ENCODE measurements around the gene CFAP46. TPM values are rescaled to one million over a fixed set of nuclear protein-coding genes. Genes with fewer than 3 reads are reported as not detected.
A peak's percentile ranks its signal among the peaks of the same experiment; 100 is the strongest.
"Not testable (repeated sequence)": the region's sequence is repeated elsewhere in the genome, so short reads cannot be mapped to it uniquely, and the experiment has no call there.

The CFAP46 gene
- total RNA-seq, 1 donor from 2014 or later, result 0.94 TPM

DNA sequence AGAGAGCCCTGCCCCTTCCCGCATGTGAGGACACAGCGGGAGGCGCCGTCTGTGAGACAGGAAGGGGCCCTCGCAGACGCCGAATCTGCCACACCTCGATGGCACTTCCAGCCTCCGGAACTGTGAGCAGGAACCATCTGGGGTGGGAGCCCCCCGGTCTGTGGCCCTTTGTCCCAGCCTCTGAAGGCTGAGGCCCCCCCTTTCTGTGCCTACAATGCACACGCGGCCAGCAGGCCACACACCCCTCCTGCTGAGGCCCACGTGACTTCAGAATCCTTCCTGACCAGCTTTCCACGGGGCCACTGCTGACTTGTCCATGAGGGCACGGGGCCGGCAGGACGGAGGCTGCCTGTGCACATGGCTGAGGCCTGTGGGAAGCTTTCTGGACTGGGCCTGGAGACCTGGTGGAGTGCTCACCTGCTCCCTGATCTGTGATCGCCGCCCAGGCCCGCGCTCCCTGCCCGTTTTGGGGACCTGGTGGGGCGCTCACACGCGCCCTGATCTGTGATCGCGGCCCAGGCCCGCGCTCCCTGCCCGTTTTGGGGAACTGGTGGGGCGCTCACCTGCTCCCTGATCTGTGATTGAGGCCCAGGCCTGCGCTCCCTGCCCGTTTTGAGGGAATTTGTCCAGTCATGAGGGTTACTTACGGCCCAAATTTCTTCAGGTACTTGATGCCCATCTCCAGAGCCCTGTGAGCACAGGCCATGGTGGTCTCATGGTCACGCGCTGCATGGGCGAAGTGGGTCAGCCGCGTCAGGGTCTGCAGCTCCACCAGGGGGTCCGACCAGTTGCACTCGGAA is 34.3 kb downstream of the CFAP46 start:
- intact Hi-C loops (cut with DNase I), result no loop called here
- no peak for DNase-seq (ENCODE audit: low spot score)

- intact Hi-C loops (cut with DNase I), result no loop called here
- no peak for DNase-seq (ENCODE audit: low spot score)
These were observed 35.5 kb downstream of the CFAP46 start for GRCh38 chr10:132906836-132907235.

GRCh38 chr10:132906106-132906505 is 36.3 kb downstream of the CFAP46 start:
- no peak for DNase-seq (ENCODE audit: low spot score)

GRCh38 chr10:132905661-132906060 is 36.7 kb downstream of the CFAP46 start:
- DNase-seq (ENCODE audit: low spot score), result no peak
- intact Hi-C loops (cut with DNase I), result no loop called here

More at GRCh38 chr10:132906106-132906505, 36.3 kb downstream of the CFAP46 start:
- intact Hi-C loops (cut with DNase I), result no loop called here

DNA sequence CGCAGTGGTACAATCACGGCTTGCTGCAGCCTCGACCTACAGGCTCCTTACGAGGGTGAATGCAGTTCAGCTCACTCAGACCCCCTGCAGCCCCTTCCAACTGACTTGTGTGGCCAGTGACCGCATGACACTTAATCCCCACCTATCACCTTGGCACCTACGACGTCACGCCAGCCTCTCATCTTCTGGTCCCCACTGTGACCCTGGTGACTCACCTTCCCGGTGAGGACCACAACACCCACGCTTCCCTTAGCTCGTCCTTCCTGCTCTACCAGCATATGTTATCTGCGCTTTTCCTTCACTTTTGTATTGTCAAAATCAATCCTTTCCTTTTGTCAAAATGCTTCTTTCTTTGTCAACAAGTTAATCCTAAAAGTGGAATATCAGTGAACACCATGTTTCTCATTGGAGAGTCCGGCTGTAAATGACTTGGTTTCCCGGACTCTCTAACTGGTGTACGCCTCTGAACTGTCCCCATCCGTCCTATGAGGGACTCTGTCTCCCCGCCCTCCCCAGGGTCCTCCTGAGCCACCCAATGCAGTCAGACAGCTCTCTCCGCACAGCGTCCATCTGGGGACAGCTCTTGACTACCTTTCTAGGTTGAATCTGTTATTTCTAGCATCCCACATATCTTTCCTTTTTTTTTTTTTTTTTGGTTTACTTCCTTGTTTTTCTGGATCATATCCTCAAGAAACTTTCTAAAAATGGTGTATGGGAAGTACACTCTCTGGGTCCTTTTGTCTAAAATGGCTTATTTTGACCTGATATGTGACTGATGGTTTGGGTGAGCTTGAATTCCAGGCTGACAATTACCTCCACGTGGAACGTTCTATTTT is 37.3 kb downstream of the CFAP46 start:
- intact Hi-C loops (cut with DNase I), result no loop called here
- no peak for DNase-seq (ENCODE audit: low spot score)

DNA sequence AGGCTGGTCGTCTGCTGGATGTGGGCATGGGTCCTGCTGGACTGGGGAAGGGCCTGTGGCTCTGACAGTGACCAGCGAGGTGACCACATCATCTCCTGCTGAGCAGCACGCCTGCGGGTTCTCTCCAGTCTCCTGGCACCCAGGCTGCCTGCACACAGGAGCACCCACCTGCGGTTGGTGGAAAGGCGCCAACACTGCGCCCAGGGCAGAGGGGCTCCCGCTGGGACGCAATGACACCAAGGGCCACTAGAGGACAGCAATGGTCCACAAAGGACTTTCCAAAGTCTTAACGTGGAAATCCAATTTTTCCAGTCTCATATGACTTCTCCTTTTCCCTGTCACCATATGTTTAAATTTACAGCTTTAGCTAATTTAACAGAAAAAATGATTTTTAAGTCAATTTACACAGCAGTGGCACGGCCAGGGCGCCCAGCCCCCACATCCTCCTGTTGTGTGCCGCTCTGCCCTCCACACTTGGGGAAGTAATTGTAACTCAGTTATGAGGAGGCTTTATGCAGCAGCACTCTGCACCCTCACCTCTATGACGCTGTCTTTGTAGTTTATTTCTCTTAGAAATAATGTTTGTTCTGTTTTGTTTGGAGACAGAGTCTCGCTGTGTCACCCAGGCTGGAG is 38.1 kb downstream of the CFAP46 start:
- intact Hi-C loops (cut with DNase I), result no loop called here
- no peak for DNase-seq (ENCODE audit: low spot score)

GRCh38 chr10:132902656-132903575 is 39.5 kb downstream of the CFAP46 start:
- DNase-seq (ENCODE audit: low spot score); intact Hi-C loops (cut with DNase I): not testable (repeated sequence)

- DNase-seq (ENCODE audit: low spot score), result no peak
- intact Hi-C loops (cut with DNase I), result no loop called here
These were observed 41.0 kb downstream of the CFAP46 start for GRCh38 chr10:132901351-132901750.

DNA sequence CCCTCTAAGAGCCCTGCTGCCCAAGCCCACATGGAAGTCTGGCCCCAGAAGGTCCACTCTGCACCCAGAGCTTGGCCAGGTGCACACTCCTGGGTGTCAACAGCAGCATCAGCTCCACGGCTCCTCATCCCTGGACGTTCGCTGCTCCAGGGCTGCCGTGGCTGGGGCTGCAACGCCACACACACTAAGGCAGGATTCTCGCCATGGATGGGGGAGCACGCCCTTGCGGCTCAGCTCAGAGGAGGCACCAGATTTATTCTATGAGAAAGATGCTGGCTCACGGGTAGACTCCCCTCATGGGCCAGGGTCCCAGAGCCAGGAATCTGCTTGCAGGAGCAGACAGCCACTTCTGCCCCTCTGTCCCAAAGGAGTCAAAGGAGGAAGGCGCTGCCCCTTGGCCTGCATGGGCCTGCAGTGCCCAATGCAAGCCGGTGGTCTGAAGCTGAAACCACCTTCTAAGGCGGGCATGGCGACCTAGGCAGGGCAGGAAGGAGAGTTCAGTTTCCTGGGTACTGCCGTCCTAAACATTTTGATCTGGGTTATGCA is 42.1 kb downstream of the CFAP46 start:
- intact Hi-C loops (cut with DNase I), result no loop called here
- no peak for DNase-seq (ENCODE audit: low spot score)

- intact Hi-C loops (cut with DNase I), result no loop called here
- DNase-seq (ENCODE audit: low spot score), result no peak
These were observed 42.7 kb downstream of the CFAP46 start for GRCh38 chr10:132899751-132900065.

GRCh38 chr10:132899054-132899750 is 43.2 kb downstream of the CFAP46 start:
- intact Hi-C loops (cut with DNase I), result no loop called here
- DNase-seq (ENCODE audit: low spot score), result peak; percentile 31

GRCh38 chr10:132898391-132899053 is 43.8 kb downstream of the CFAP46 start:
- peak; percentile 68 for DNase-seq (ENCODE audit: low spot score)
- intact Hi-C loops (cut with DNase I), result no loop called here

DNA sequence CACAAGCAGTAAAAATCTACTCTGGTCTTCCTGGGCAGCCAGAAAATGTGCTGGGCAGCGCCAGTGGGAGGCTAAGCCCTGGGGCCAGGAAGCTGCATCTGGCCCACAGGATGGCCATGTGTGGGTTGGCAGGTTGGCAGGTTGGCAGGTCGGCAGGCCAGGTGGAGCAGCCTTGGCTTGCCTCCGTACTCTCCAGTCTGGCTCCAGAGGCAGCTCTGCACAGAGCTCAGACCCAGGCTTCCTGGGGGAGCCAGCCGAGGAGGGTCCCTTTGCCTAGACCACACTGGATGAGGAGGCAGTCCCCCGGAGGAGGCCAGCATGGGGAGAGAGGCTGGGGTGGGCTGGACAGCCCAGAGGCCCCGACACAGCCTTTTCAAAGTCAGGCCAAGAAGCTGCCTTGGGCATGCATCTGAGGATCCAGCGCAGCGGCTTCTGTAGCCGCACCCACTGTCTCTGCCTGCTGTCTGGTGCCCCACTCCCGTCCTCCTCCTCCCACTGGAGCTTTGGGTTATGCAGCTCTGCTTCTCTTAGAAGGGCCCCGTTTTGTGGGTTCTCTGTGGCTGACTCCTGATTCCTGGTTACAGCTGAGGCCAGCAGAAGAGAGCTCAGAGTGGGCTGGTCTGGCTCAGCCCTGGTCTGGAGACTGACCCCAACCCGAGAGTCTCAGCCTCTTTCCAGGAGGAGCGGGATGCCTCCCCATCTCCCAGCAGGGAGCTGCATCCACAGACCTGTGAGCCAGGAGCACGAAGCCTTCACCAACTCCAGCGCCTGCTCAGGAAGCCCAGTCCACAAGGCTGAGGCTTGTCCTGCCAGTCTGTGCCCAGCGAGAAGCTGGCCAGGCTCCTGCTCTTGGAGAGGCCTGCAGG is 44.6 kb downstream of the CFAP46 start:
- no peak for DNase-seq (ENCODE audit: low spot score)
- intact Hi-C loops (cut with DNase I), result no loop called here

DNA sequence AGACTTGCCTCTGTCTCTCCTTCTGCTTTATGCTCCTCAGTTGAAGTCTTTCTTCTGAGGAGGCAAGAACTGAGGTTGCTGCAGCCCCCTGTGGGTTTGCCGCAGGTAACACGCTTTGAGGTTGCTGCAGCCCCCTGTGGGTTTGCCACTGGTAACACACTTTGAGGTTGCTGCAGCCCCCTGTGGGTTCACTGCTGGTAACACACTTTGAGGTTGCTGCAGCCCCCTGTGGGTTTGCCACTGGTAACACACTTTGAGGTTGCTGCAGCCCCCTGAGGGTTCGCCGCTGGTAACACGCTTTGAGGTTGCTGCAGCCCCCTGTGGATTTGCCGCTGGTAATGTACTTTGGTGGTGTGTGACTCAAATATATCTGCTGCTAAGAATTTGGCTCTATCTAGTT is 48.6 kb downstream of the CFAP46 start:
- intact Hi-C loops (cut with DNase I), result not testable (repeated sequence)
- peak; percentile 35 for DNase-seq (ENCODE audit: low spot score)

GRCh38 chr10:132893090-132893489 is 49.3 kb downstream of the CFAP46 start:
- intact Hi-C loops (cut with DNase I), result no loop called here
- DNase-seq (ENCODE audit: low spot score), result peak; percentile 70

DNA sequence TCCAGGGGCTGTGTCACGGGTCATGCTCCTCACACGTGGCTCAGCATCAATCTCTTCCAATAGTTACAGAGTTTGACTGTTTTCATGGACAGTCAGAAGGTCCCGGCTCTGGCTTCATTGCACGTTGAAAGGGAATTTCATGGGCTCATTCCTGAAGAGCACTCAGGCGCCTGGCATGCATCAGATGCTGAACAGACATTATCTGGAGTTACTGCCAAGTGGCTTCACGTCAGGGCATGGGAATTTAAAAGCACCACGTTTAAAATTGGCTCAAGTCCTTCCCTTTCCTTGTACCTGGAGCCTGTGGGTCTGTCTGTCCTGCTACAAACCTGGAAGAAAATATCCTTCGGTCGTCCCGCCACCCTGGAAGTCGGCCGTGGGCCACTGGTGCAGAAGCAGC is 50.4 kb downstream of the CFAP46 start:
- intact Hi-C loops (cut with DNase I), result no loop called here
- peak; percentile 69 for DNase-seq (ENCODE audit: low spot score)

DNA sequence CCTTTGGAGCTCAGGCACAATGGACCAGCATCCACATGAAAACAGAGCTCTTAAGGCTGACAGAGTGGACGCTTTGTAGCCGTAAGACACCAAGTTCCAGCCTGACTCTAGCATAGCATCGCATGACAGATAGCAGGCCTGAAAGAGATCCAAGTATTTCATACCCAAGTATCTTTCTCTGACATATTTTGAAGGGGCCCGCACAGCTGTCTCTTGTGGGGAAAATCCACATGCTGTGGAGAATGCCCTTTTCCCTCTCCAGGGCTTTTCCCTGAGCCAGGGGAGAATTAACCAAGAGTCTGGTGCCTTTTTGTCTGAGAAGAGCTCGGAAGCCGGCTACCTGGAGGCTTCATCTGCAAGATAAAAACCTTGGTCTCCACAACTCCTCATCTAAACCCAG is 51.0 kb downstream of the CFAP46 start:
- DNase-seq (ENCODE audit: low spot score), result no peak
- intact Hi-C loops (cut with DNase I), result no loop called here
